HEK293 (cell line): ENCODE data around the gene OR10J4.

Experiments used
- CTCF ChIA-PET: fragments of 350-600 bp; formaldehyde crosslinking; extraction: SDS; loops from one replicate; lab custom pipeline; 2021; ENCODE audit warnings: antibody characterized with exemption; lab: Yijun Ruan, JAX
- POLR2A ChIA-PET: fragments of 300-600 bp; formaldehyde crosslinking; extraction: SDS; loops from one replicate; lab custom pipeline; 2020; ENCODE audit warnings: antibody characterized with exemption, inconsistent platforms; lab: Yijun Ruan, JAX
- H3K27ac ChIP-seq: fragments of 200-500 bp; sonication (Bioruptor generic); 2 replicates; pipeline ENCODE4 v1.5.1; 2014; ENCODE audit warnings: low read depth, low read length, control low read depth, inconsistent platforms; ENCODE audit errors: extremely low read depth
- H3K36me3 ChIP-seq, 2 experiments: fragments of 200-500 bp in 1 of 2; sonication (Bioruptor generic) in 1 of 2; 1 replicate in 1 of 2; 2 replicates in 1 of 2; pipeline ENCODE4 v1.5.1; 2014 to 2017; ENCODE audit warnings: inconsistent platforms in 2 of 2, low read length in 2 of 2; ENCODE audit not compliant: control insufficient read depth in 2 of 2, insufficient read depth in 1 of 2
- H3K4me1 ChIP-seq: fragments of 200-500 bp; sonication (Bioruptor generic); 2 replicates; pipeline ENCODE4 v1.5.1; 2014; ENCODE audit warnings: mild to moderate bottlenecking, low read length, inconsistent platforms; ENCODE audit not compliant: control insufficient read depth, insufficient read depth
- H3K4me3 ChIP-seq: 2 replicates; pipeline ENCODE4 v1.5.1; 2011; ENCODE audit warnings: low read depth, mild to moderate bottlenecking, control low read depth, low read length, moderate library complexity
- H3K9me3 ChIP-seq: fragments of 200-500 bp; sonication (Bioruptor generic); 2 replicates; pipeline ENCODE4 v1.5.1; 2014; ENCODE audit warnings: low read depth, low read length, inconsistent platforms; ENCODE audit not compliant: control insufficient read depth, insufficient read depth
- EGR2 ChIP-seq: fragments of 450-650 bp; formaldehyde crosslinking; IDR thresholded peaks from 2 replicates; pipeline ENCODE4 v1.5.1; 2016; ENCODE audit warnings: low read depth, missing biosample characterization, missing genetic modification characterization
- GLI4 ChIP-seq: fragments of 450-650 bp; formaldehyde crosslinking; IDR thresholded peaks from 2 replicates; pipeline ENCODE4 v1.5.1; 2016; ENCODE audit warnings: missing biosample characterization, missing genetic modification characterization
- HOXC10 ChIP-seq: sonication (generic); formaldehyde crosslinking; IDR thresholded peaks from 2 replicates; pipeline ENCODE4 v1.8.1; 2023; ENCODE audit warnings: mild to moderate bottlenecking, missing genetic modification reagents
- HOXD13 ChIP-seq: sonication (generic); formaldehyde crosslinking; IDR thresholded peaks from 2 replicates; pipeline ENCODE4 v1.8.0; 2022; ENCODE audit warnings: missing genetic modification reagents, borderline replicate concordance
- IKZF3 ChIP-seq: fragments of 450-650 bp; IDR thresholded peaks from 2 replicates; pipeline ENCODE4 v1.5.0; 2018; ENCODE audit warnings: missing biosample characterization, mild to moderate bottlenecking, missing genetic modification characterization, moderate library complexity
- KLF1 ChIP-seq: fragments of 450-650 bp; formaldehyde crosslinking; IDR thresholded peaks from 2 replicates; pipeline ENCODE4 v1.5.1; 2016; ENCODE audit warnings: missing biosample characterization, missing genetic modification characterization
- SCRT1 ChIP-seq: fragments of 450-650 bp; formaldehyde crosslinking; IDR thresholded peaks from 2 replicates; pipeline ENCODE4 v1.5.1; 2016; ENCODE audit warnings: missing biosample characterization, missing genetic modification characterization, borderline replicate concordance
- ZBTB7A ChIP-seq: fragments of 450-650 bp; formaldehyde crosslinking; IDR thresholded peaks from 2 replicates; pipeline ENCODE4 v1.5.1; 2016; ENCODE audit warnings: low read depth, missing biosample characterization, missing genetic modification characterization
- ZNF138 ChIP-seq: fragments of 450-650 bp; formaldehyde crosslinking; IDR thresholded peaks from 2 replicates; pipeline ENCODE4 v1.5.1; 2016; ENCODE audit warnings: missing biosample characterization, missing genetic modification characterization, borderline replicate concordance
- ZNF16 ChIP-seq: fragments of 450-650 bp; formaldehyde crosslinking; IDR thresholded peaks from 2 replicates; pipeline ENCODE4 v1.5.1; 2016; ENCODE audit warnings: low read depth, missing biosample characterization, missing genetic modification characterization
- ZNF239 ChIP-seq: fragments of 450-650 bp; formaldehyde crosslinking; IDR thresholded peaks from 2 replicates; pipeline ENCODE4 v1.5.1; 2016; ENCODE audit warnings: missing biosample characterization, missing genetic modification characterization
- ZNF302 ChIP-seq: fragments of 450-650 bp; formaldehyde crosslinking; IDR thresholded peaks from 2 replicates; pipeline ENCODE4 v1.5.1; 2016; ENCODE audit warnings: missing biosample characterization, missing genetic modification characterization, low read depth
- ZNF335 ChIP-seq: fragments of 450-650 bp; formaldehyde crosslinking; conservative IDR thresholded peaks from 2 replicates; pipeline ENCODE4 v1.5.1; 2016; ENCODE audit warnings: missing biosample characterization, missing genetic modification characterization
- ZNF48 ChIP-seq: fragments of 450-650 bp; formaldehyde crosslinking; IDR thresholded peaks from 2 replicates; pipeline ENCODE4 v1.5.1; 2016; ENCODE audit warnings: missing biosample characterization, missing genetic modification characterization
- ZNF624 ChIP-seq: fragments of 450-650 bp; formaldehyde crosslinking; IDR thresholded peaks from 2 replicates; pipeline ENCODE4 v1.5.1; 2017; ENCODE audit warnings: missing biosample characterization, missing genetic modification characterization
- TF ChIP-seq, protein P1 (sequence below): fragments of 450-650 bp; formaldehyde crosslinking; IDR thresholded peaks from 2 replicates; pipeline ENCODE4 v1.5.1; 2016; ENCODE audit warnings: missing biosample characterization, missing genetic modification characterization, borderline replicate concordance
- TF ChIP-seq, protein P2 (sequence below): fragments of 450-650 bp; formaldehyde crosslinking; IDR thresholded peaks from 2 replicates; pipeline ENCODE4 v1.5.1; 2016; ENCODE audit warnings: missing biosample characterization, missing genetic modification characterization
- TF ChIP-seq, protein P3 (sequence below): fragments of 450-650 bp; formaldehyde crosslinking; IDR thresholded peaks from 2 replicates; pipeline ENCODE4 v1.5.1; 2016; ENCODE audit warnings: missing biosample characterization, missing genetic modification characterization, borderline replicate concordance

The OR10J4 gene

DNA sequence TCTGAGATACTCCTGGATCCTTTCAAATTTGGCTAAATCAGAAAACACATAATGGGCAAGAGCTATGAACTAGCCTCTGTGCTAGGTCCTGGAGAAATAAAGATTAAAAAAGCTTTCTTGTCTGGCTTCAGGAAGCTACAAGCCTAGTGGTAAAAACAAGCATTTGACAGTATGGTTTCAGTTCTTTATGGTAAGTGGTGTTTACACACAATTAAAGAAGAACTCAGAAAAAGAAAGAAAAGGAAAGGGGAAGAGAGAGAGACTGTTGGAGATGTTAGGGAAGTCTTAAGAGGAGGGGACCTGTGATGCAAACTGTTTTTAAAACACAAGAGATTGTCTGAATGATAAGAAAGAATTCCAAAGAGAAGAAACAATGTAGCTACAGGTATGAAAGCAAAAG is 9.4 kb downstream of the OR10J4 start:
- Histone ChIP-seq H3K27ac (no peak overlapping the region), H3K9me3 (no peaks in the 10 kb centered on the region), H3K4me3 (no peak overlapping the region), H3K36me3 (no peaks in the 10 kb centered on the region), H3K4me1 (no peaks in the 10 kb centered on the region)
- TF ChIP-seq SCRT1 (no peak), KLF1 (tag by site-specific recombination) (no peak), HOXC10 (no peak), ZNF302 (tag by site-specific recombination) (no peak), ZNF624 (tag by site-specific recombination) (no peak), EGR2 (no peak)
- TF ChIP-seq, protein P1, sequence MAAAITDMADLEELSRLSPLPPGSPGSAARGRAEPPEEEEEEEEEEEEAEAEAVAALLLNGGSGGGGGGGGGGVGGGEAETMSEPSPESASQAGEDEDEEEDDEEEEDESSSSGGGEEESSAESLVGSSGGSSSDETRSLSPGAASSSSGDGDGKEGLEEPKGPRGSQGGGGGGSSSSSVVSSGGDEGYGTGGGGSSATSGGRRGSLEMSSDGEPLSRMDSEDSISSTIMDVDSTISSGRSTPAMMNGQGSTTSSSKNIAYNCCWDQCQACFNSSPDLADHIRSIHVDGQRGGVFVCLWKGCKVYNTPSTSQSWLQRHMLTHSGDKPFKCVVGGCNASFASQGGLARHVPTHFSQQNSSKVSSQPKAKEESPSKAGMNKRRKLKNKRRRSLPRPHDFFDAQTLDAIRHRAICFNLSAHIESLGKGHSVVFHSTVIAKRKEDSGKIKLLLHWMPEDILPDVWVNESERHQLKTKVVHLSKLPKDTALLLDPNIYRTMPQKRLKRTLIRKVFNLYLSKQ (tag by site-specific recombination) = no peak
- ChIA-PET POLR2A (no interaction called here), CTCF (no interaction called here)

- H3K9me3 ChIP-seq = no peaks in the 10 kb centered on the region
- no peaks in the 10 kb centered on the region for H3K36me3 ChIP-seq
- no peaks in the 10 kb centered on the region for H3K4me1 ChIP-seq
- no peak overlapping the region for H3K4me3 ChIP-seq
- no peak overlapping the region for H3K27ac ChIP-seq
- ChIA-PET CTCF (no interaction called here), POLR2A (no interaction called here)
- no peak for TF ChIP-seq HOXD13 (CRISPR knock-in tag)
- no peak for TF ChIP-seq GLI4 (tag by site-specific recombination)
- no peak for TF ChIP-seq IKZF3
- no peak for TF ChIP-seq ZBTB7A (tag by site-specific recombination)
- TF ChIP-seq ZNF138 (tag by site-specific recombination) = no peak
Measured at GRCh38 chr1:159442428-159442827, 10.4 kb downstream of the OR10J4 start.

DNA sequence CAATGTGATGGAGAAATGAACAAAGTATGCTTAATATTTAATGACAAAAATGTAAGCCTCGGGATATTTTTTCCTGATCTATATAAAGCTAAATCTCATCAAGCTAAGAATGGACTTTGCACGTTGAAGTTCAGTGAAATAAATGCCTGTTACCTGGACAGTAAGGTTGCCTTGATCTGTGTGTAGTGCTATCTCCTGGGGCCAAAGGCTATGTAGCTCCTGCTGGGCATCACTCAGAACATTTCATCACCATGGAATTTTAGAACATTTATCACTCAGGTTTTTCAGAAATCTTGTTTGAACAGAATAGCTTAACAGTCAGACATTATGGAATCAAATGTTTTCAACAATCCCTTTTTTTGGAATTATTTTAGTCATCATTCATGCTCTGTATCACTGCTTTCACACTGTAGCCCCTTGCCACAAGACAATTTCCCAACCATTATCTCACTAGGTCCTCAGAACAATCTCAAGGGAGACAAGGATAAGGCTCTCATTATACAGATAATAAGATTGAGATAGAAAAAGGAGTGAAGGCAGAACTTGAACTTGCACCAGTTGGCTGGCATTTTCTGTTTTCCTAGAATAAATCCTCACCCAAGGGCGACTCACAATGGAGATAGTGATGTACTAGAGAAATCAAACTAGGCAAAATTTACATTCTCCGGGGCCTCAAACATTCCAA is 11.2 kb downstream of the OR10J4 start:
- H3K4me3 ChIP-seq = no peak overlapping the region
- no peaks in the 10 kb centered on the region for H3K4me1 ChIP-seq
- no peaks in the 10 kb centered on the region for H3K9me3 ChIP-seq
- no peaks in the 10 kb centered on the region for H3K36me3 ChIP-seq
- H3K27ac ChIP-seq = no peak overlapping the region
- POLR2A ChIA-PET = no interaction called here
- TF ChIP-seq ZNF239 (tag by site-specific recombination) (no peak), ZNF16 (tag by site-specific recombination) (no peak), ZNF335 (tag by site-specific recombination) (no peak), ZNF48 (tag by site-specific recombination) (no peak)
- TF ChIP-seq, protein P2, sequence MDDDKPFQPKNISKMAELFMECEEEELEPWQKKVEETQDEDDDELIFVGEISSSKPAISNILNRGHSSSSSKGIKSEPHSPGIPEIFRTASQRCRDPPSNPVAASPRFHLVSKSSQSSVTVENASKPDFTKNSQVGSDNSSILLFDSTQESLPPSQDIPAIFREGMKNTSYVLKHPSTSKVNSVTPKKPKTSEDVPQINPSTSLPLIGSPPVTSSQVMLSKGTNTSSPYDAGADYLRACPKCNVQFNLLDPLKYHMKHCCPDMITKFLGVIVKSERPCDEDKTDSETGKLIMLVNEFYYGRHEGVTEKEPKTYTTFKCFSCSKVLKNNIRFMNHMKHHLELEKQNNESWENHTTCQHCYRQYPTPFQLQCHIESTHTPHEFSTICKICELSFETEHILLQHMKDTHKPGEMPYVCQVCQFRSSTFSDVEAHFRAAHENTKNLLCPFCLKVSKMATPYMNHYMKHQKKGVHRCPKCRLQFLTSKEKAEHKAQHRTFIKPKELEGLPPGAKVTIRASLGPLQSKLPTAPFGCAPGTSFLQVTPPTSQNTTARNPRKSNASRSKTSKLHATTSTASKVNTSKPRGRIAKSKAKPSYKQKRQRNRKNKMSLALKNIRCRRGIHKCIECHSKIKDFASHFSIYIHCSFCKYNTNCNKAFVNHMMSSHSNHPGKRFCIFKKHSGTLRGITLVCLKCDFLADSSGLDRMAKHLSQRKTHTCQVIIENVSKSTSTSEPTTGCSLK = no peak
- TF ChIP-seq, protein P3, sequence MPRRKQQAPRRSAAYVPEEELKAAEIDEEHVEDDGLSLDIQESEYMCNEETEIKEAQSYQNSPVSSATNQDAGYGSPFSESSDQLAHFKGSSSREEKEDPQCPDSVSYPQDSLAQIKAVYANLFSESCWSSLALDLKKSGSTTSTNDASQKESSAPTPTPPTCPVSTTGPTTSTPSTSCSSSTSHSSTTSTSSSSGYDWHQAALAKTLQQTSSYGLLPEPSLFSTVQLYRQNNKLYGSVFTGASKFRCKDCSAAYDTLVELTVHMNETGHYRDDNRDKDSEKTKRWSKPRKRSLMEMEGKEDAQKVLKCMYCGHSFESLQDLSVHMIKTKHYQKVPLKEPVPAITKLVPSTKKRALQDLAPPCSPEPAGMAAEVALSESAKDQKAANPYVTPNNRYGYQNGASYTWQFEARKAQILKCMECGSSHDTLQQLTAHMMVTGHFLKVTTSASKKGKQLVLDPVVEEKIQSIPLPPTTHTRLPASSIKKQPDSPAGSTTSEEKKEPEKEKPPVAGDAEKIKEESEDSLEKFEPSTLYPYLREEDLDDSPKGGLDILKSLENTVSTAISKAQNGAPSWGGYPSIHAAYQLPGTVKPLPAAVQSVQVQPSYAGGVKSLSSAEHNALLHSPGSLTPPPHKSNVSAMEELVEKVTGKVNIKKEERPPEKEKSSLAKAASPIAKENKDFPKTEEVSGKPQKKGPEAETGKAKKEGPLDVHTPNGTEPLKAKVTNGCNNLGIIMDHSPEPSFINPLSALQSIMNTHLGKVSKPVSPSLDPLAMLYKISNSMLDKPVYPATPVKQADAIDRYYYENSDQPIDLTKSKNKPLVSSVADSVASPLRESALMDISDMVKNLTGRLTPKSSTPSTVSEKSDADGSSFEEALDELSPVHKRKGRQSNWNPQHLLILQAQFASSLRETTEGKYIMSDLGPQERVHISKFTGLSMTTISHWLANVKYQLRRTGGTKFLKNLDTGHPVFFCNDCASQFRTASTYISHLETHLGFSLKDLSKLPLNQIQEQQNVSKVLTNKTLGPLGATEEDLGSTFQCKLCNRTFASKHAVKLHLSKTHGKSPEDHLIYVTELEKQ = no peak
- CTCF ChIA-PET = no interaction called here
